Activated naive CD4-positive, alpha-beta T cell treated with anti-CD3 and anti-CD28 coated beads, Interleukin-2, amount 10 ng/mL, durations not matched to agents 7 days and 5 days (primary cell): ENCODE results near the gene RFX3.

ENCODE experiments used
- CTCF ChIA-PET: fragments of 350-600 bp; sonication (Branson Sonifier 250); formaldehyde crosslinking; loops from one replicate; lab custom pipeline; 2021; ENCODE audit warnings: antibody characterized with exemption; lab: Charles Lee
- DNase-seq: peaks from one replicate; pipeline ENCODE4 v3.0.0-alpha.2; 2020
- H3K27ac Mint-ChIP-seq: one replicate; pipeline ENCODE4 v1.8.0; 2021; ENCODE audit warnings: mild to moderate bottlenecking, moderate library complexity, mixed read lengths
- H3K27me3 Mint-ChIP-seq: one replicate; pipeline ENCODE4 v1.8.0; 2021; ENCODE audit warnings: mild to moderate bottlenecking, mixed read lengths
- H3K36me3 Mint-ChIP-seq: one replicate; pipeline ENCODE4 v1.8.0; 2021; ENCODE audit warnings: mixed read lengths
- H3K4me1 Mint-ChIP-seq: one replicate; pipeline ENCODE4 v1.8.0; 2021; ENCODE audit warnings: mixed read lengths
- H3K4me3 Mint-ChIP-seq: one replicate; pipeline ENCODE4 v1.8.0; 2021; ENCODE audit warnings: mild to moderate bottlenecking, moderate library complexity, mixed read lengths
- H3K9me3 Mint-ChIP-seq: one replicate; pipeline ENCODE4 v1.8.0; 2021; ENCODE audit warnings: mixed read lengths

RFX3 gene

GRCh38 chr9:3179711-3180110, 346.1 kb downstream of the RFX3 start:
- H3K4me1 Mint-ChIP-seq: peaks cover 2% of the 10 kb centered on the region
- no peak for DNase-seq
- H3K9me3 Mint-ChIP-seq: no peaks in the 10 kb centered on the region
- H3K36me3 Mint-ChIP-seq: no peaks in the 10 kb centered on the region
- peaks cover 47% of the 10 kb centered on the region for H3K27me3 Mint-ChIP-seq
- no peak overlapping the region for H3K27ac Mint-ChIP-seq
- CTCF ChIA-PET: interaction anchor here (5.5 kb wide), 1 partner anchor 321 kb away, joined by 32 read pairs; no protein-coding TSS in a partner anchor
- H3K4me3 Mint-ChIP-seq: no peak overlapping the region

- no peaks in the 10 kb centered on the region for H3K36me3 Mint-ChIP-seq
- no peak overlapping the region for H3K4me3 Mint-ChIP-seq
- CTCF ChIA-PET: interaction anchor here (5.5 kb wide), 1 partner anchor 319 kb away, joined by 32 read pairs; no protein-coding TSS in a partner anchor
- no peak for DNase-seq
- no peak overlapping the region for H3K27ac Mint-ChIP-seq
- H3K27me3 Mint-ChIP-seq: peaks cover 42% of the 10 kb centered on the region
- peaks cover 2% of the 10 kb centered on the region for H3K4me1 Mint-ChIP-seq
- no peaks in the 10 kb centered on the region for H3K9me3 Mint-ChIP-seq
These were observed 347.9 kb downstream of the RFX3 start for GRCh38 chr9:3177936-3178335.

GRCh38 chr9:3177146-3177761, 348.5 kb downstream of the RFX3 start:
- Mint-ChIP-seq H3K4me3 (no peak overlapping the region), H3K9me3 (no peaks in the 10 kb centered on the region), H3K27ac (no peak overlapping the region), H3K27me3 (peaks cover 37% of the 10 kb centered on the region), H3K36me3 (no peaks in the 10 kb centered on the region), H3K4me1 (peaks cover 2% of the 10 kb centered on the region)
- CTCF ChIA-PET: no interaction called here
- no peak for DNase-seq

- H3K9me3 Mint-ChIP-seq: no peaks in the 10 kb centered on the region
- H3K4me1 Mint-ChIP-seq: no peaks in the 10 kb centered on the region
- H3K36me3 Mint-ChIP-seq: no peaks in the 10 kb centered on the region
- no peak for DNase-seq
- H3K27me3 Mint-ChIP-seq: peaks cover 12% of the 10 kb centered on the region
- no peak overlapping the region for H3K4me3 Mint-ChIP-seq
- no peak overlapping the region for H3K27ac Mint-ChIP-seq
- CTCF ChIA-PET: no interaction called here
These were observed 352.4 kb downstream of the RFX3 start for GRCh38 chr9:3173374-3173773.

- Mint-ChIP-seq H3K36me3 (no peaks in the 10 kb centered on the region), H3K4me3 (no peak overlapping the region), H3K27ac (no peak overlapping the region), H3K9me3 (no peaks in the 10 kb centered on the region), H3K27me3 (peaks cover 8% of the 10 kb centered on the region), H3K4me1 (no peaks in the 10 kb centered on the region)
- CTCF ChIA-PET: no interaction called here
- DNase-seq: no peak
These were observed 355.0 kb downstream of the RFX3 start for GRCh38 chr9:3170819-3171218.
